ENCODE data around the gene CMTM5. TPM values are rescaled to one million over a fixed set of nuclear protein-coding genes. Genes with fewer than 3 reads are reported as not detected.
"Not testable (repeated sequence)": the region's sequence is repeated elsewhere in the genome, so short reads cannot be mapped to it uniquely, and the experiment has no call there.

Gene CMTM5
- total RNA-seq, 1 donor from 2014 or later, result 2.9 TPM

DNA sequence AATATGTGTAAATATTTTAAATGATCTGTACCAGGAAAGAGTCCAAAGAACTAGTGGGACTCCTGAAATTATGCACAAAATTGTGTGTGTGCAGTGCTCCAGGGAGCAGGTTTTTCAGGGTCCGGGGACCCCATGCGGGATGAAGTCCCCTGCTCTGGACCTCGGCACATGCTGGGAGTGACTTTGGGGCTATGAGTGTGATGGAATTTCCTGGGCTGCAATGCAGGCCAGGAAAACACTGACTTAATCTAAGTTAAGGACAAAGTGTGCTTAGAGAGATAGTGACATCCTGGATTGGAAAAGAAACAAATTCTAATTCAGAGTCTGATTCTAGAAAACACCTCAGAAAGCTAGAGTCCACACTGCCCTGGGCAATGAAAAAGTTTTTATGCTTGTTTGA is 37.4 kb downstream of the CMTM5 start:
- H3K4me1 ChIP-seq, result no peaks in the 10 kb centered on the region
- no peaks in the 10 kb centered on the region for H3K27me3 ChIP-seq
- no peak overlapping the region for H3K27ac ChIP-seq
- intact Hi-C loops (cut with DNase I), result no loop called here
- TF ChIP-seq, protein P1, sequence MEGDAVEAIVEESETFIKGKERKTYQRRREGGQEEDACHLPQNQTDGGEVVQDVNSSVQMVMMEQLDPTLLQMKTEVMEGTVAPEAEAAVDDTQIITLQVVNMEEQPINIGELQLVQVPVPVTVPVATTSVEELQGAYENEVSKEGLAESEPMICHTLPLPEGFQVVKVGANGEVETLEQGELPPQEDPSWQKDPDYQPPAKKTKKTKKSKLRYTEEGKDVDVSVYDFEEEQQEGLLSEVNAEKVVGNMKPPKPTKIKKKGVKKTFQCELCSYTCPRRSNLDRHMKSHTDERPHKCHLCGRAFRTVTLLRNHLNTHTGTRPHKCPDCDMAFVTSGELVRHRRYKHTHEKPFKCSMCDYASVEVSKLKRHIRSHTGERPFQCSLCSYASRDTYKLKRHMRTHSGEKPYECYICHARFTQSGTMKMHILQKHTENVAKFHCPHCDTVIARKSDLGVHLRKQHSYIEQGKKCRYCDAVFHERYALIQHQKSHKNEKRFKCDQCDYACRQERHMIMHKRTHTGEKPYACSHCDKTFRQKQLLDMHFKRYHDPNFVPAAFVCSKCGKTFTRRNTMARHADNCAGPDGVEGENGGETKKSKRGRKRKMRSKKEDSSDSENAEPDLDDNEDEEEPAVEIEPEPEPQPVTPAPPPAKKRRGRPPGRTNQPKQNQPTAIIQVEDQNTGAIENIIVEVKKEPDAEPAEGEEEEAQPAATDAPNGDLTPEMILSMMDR (IDR thresholded peaks at IDR 0.05), result no peak
- no peak overlapping the region for H3K4me3 ChIP-seq
- no peaks in the 10 kb centered on the region for H3K9me3 ChIP-seq
- H3K36me3 ChIP-seq, result no peaks in the 10 kb centered on the region
- DNase-seq (ENCODE audit: low spot score in 2 of 2), result no peak

DNA sequence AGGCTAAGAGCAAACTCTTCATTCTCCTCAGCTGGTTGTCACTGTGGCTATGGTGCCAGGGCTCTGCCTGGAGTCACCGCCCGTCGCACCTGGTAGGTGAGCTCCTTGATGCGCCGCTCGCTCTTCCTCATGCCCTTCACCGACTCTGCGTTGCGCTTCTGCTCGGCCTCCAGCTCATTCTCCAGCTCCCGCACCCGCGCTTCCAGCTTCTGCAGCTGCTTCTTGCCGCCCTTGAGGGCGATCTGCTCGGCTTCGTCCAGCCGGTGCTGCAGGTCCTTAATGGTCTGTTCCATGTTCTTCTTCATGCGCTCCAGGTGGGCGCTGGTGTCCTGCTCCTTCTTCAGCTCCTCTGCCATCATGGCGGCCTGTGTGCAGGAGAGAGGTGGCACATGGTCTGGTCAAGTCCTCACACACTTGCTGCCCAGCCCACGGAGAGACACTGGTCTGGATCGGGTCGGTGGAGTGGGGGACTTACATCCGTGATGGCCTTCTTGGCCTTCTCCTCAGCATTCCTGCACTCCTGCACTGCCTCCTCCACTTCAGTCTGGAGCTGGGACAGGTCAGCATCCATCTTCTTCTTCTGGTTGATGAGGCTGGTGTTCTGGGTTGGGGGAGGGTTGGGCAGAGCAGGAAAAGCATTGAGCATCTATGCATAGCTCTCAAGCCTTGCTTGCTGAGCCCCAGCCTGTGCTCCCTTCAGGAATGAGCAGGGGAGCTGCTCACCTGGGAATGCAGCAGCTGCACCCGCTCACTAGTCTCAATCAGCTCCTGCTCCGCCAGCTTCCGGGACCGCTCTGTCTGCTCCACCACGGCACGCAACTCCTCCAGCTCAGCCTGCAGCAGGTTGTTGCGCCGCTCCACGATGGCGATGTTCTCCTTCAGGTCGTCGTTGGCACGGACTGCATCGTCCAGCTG is 38.3 kb downstream of the CMTM5 start:
- Histone ChIP-seq H3K4me1 (no peaks in the 10 kb centered on the region), H3K27ac (no peak overlapping the region), H3K27me3 (no peaks in the 10 kb centered on the region), H3K4me3 (no peak overlapping the region), H3K36me3 (no peaks in the 10 kb centered on the region), H3K9me3 (no peaks in the 10 kb centered on the region)
- TF ChIP-seq, protein P1 (IDR thresholded peaks at IDR 0.05), result no peak
- DNase-seq (ENCODE audit: low spot score in 2 of 2), result no peak
- intact Hi-C loops (cut with DNase I), result no loop called here

DNA sequence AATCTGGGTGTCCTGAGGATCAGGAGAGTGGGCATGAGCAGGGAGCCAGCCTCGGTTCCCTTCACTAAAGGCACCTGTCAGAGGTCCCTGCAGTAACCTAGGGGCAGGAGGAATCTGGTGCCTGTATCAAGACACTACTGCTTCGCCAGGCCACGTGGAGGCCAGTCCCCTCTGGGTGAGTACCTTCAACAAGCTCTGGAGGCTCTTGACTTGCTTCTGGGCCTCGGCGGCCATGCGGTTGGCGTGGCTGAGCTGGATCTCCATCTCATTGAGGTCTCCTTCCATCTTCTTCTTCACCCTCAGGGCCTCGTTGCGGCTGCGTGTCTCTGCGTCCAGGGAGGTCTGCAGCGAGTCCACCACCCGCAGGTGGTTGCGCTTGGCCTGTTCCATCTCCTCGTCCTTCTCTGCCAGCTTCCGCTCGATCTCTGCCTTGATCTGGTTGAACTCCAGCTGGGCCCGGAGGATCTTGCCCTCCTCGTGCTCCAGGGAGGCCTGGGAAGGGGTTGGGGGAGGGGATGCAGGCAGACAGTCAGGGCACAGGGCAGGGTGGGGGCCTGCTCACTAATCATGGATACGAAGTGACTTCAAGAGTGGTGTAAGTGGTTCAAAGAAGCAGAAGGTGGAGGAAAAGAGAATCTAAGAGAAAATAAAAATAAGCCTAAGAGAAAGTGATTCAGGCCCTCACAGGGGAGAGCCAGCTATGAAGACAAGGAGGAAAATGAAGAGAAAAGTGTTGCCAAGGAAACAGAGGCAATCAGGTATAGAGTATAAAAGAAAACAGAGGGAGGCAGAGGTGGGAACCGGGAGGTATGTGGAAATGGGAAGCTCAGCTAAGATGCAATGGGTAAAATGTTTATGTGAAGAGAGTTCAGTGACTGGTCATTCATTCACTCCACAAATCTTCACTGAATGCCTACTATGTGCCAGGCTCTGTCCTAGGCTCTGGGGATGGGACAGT is 39.3 kb downstream of the CMTM5 start:
- Histone ChIP-seq H3K9me3 (no peaks in the 10 kb centered on the region), H3K36me3 (no peaks in the 10 kb centered on the region), H3K4me3 (no peak overlapping the region), H3K27ac (no peak overlapping the region), H3K27me3 (no peaks in the 10 kb centered on the region), H3K4me1 (no peaks in the 10 kb centered on the region)
- intact Hi-C loops (cut with DNase I), result no loop called here
- no peak for DNase-seq (ENCODE audit: low spot score in 2 of 2)
- TF ChIP-seq, protein P1 (IDR thresholded peaks at IDR 0.05), result no peak

DNA sequence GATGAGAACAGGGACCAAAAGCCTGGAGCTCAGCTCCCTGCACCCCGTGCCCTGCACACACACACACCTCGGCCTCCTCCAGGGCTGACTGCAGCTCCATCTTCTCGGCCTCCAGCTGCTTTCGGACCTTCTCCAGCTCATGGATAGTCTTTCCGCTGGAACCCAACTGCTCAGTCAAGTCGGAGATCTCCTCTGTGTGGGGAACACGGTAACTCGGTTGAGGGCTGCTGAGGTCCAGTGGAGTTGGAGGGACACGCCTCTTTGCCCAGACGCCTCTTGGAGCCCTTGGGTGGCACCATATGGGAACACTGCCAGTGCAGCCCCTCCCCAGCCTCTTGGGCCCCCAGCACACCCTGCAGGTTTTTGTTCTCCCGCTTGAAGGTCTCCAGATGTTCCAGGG is 40.0 kb downstream of the CMTM5 start:
- no peak for DNase-seq (ENCODE audit: low spot score in 2 of 2)
- TF ChIP-seq, protein P1 (IDR thresholded peaks at IDR 0.05), result no peak
- intact Hi-C loops (cut with DNase I), result no loop called here
- Histone ChIP-seq H3K4me3 (no peak overlapping the region), H3K27ac (no peak overlapping the region), H3K36me3 (no peaks in the 10 kb centered on the region), H3K9me3 (no peaks in the 10 kb centered on the region), H3K27me3 (no peaks in the 10 kb centered on the region), H3K4me1 (no peaks in the 10 kb centered on the region)

DNA sequence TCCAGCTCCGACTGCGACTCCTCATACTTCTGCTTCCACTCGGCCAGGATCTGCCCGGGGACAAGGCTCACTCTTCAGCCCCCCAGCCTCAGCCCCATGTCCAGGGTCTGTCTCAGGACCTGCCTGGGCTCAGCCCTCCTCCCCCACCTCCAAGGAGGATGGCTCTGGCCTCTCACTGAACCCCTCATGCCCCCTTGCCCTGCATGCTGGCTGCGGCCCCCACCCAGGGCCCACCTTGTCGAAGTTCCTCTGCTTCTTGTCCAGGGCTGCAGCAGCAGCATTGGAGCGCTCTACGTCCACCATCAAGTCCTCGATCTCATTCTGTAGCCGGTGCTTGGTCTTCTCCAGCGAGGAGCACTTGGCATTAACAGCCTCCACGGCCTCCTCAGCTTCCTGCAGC is 40.4 kb downstream of the CMTM5 start:
- H3K4me1 ChIP-seq; DNase-seq (ENCODE audit: low spot score in 2 of 2); H3K36me3 ChIP-seq; H3K9me3 ChIP-seq; intact Hi-C loops (cut with DNase I); H3K4me3 ChIP-seq; H3K27me3 ChIP-seq; H3K27ac ChIP-seq: not testable (repeated sequence)

DNA sequence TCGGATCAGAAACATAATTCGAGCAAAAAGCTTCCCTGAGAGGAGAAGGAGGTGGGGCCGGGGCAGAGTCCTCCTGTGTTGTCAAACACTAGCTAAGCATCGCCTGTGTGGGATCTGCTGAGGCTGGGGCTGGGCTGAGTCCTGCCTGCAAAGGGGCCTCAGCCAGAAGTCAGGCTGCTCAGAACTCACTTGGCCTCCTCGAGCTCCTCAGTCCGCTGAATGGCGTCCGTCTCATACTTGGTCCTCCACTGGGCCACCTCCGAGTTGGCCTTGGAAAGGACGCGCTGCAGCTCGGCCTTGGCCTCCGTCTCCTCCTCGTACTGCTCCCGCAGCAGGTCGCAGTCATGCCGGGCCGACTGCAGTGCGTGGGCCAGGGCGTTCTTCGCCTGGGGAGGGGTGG is 41.2 kb downstream of the CMTM5 start:
- TF ChIP-seq, protein P1 (IDR thresholded peaks at IDR 0.05), result no peak
- Histone ChIP-seq H3K27ac (no peak overlapping the region), H3K4me1 (no peaks in the 10 kb centered on the region), H3K9me3 (no peaks in the 10 kb centered on the region), H3K4me3 (no peak overlapping the region), H3K27me3 (no peaks in the 10 kb centered on the region), H3K36me3 (no peaks in the 10 kb centered on the region)
- no peak for DNase-seq (ENCODE audit: low spot score in 2 of 2)
- intact Hi-C loops (cut with DNase I), result no loop called here

DNA sequence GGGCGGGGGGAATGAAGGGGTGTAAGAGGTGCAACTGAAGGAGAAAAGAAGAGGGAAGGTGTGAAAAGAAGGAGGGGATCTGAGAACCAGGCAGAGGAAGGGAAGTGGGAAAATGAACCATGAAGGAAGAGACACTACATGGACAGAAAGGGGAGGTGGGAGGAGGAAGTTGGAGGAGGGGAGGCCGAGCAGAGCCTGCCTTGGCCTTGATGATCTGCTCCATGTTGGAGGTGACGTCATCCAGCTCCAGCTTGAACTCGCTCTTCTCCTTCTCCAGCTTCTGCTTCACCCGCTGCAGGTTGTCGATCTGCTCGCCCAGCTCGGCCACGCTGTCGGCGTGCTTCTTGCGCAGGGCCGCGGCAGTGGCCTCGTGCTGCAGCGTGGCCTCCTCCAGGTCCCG is 42.8 kb downstream of the CMTM5 start:
- H3K9me3 ChIP-seq; intact Hi-C loops (cut with DNase I): not testable (repeated sequence)

More for the DNA sequence above, 42.8 kb downstream of the CMTM5 start:
- H3K27me3 ChIP-seq; H3K27ac ChIP-seq; H3K4me3 ChIP-seq; DNase-seq (ENCODE audit: low spot score in 2 of 2); H3K4me1 ChIP-seq; H3K36me3 ChIP-seq: not testable (repeated sequence)
